ENCODE results near the gene PRKN. TPM values are rescaled to one million over a fixed set of nuclear protein-coding genes. Genes with fewer than 3 reads are reported as not detected.

PRKN gene
- total RNA-seq, 1 donor from 2014 or later, result 2.8 TPM

DNA sequence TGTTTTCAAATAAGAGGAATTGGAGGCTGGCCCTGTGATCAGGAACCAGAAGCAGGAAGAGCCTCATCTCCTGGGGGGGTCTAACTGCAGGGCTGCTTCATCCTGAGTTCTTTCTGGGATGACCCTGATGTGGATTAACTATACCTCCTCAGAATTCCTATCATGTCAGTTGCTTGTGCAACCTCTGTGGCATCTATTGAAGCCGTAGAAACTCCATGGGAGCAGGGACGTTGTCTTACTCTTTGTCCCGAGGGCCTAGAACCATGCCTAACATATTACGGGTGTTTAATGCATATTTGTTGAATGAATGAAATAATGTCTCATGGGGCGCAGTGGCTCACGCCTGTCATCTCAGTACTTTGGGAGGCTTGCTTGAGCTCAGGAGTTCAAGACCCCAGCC, 1343.6 kb downstream of the PRKN start:
- H3K4me1 Mint-ChIP-seq, result peaks cover 7% of the 10 kb centered on the region
- Histone ChIP-seq H3K79me2 (ENCODE audit: low read depth) (no peaks in the 10 kb centered on the region), H4K20me1 (ENCODE audit: low read depth) (no peaks in the 10 kb centered on the region), H3K27me3 (no peaks in the 10 kb centered on the region), H3K9ac (no peak overlapping the region), H3K36me3 (no peaks in the 10 kb centered on the region), H2AFZ (replicated peaks) (no peak overlapping the region), H3K4me2 (no peak overlapping the region), H3K27ac (no peak overlapping the region), H3K4me3 (no peak overlapping the region), H3K4me1 (peaks cover 15% of the 10 kb centered on the region), H3F3A (ENCODE audit: low read depth) (no peaks in the 10 kb centered on the region), H3K9me3 (ENCODE audit: low read depth) (no peaks in the 10 kb centered on the region)
- H3K9me3 Mint-ChIP-seq, result peaks cover 6% of the 10 kb centered on the region
- H3K36me3 Mint-ChIP-seq, result no peaks in the 10 kb centered on the region
- H3K27me3 Mint-ChIP-seq (ENCODE audit: insufficient read depth, low read depth), result no peaks in the 10 kb centered on the region
- no peak overlapping the region for H3K27ac Mint-ChIP-seq
- no peak for TF ChIP-seq EZH2phosphoT487 (IDR thresholded peaks at IDR 0.05)
- no peak for TF ChIP-seq EZH2 (IDR thresholded peaks at IDR 0.05)
- TF ChIP-seq, protein P1, sequence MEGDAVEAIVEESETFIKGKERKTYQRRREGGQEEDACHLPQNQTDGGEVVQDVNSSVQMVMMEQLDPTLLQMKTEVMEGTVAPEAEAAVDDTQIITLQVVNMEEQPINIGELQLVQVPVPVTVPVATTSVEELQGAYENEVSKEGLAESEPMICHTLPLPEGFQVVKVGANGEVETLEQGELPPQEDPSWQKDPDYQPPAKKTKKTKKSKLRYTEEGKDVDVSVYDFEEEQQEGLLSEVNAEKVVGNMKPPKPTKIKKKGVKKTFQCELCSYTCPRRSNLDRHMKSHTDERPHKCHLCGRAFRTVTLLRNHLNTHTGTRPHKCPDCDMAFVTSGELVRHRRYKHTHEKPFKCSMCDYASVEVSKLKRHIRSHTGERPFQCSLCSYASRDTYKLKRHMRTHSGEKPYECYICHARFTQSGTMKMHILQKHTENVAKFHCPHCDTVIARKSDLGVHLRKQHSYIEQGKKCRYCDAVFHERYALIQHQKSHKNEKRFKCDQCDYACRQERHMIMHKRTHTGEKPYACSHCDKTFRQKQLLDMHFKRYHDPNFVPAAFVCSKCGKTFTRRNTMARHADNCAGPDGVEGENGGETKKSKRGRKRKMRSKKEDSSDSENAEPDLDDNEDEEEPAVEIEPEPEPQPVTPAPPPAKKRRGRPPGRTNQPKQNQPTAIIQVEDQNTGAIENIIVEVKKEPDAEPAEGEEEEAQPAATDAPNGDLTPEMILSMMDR (IDR thresholded peaks at IDR 0.05), result no peak
- DNase-seq (ENCODE audit: low spot score), result no peak
- no peak overlapping the region for H3K4me3 Mint-ChIP-seq

DNA sequence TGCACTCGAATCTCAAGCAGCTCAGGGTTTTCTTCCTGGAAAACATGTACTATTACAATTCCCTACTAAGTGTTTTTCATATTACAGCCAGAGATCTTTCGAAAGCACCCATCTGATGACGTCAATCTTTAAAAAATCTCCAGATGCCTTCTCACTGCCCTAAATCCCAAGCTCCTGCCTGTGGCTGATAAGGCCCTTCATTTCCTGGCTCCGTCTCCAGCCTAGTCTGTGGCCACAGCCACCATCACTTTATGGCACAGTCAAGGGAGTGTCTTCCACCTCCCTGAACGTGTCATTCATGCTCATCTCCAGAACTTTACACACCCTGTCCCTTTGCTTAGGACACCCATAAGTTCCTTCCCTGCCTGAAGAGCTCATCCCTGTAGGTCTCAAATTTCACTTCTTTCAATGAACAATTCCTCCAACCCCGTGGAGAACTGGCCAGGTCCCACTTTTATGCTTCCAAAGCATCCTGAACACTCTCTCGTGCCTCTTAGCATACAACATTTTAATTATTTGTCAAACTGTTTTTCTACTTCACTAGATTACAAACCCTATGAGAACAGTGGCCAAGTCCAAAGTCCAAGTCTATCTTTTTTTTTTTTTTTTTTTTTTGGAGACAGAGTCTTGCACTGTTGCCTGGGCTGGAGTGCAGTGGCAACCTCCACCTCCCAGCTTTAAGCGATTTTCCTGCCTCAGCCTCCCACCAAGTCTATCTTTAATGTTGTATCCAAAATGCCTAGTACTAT, 1347.6 kb downstream of the PRKN start:
- Histone ChIP-seq H4K20me1 (ENCODE audit: low read depth) (no peaks in the 10 kb centered on the region), H2AFZ (replicated peaks) (no peak overlapping the region), H3K9ac (no peak overlapping the region), H3F3A (ENCODE audit: low read depth) (no peaks in the 10 kb centered on the region), H3K4me1 (peaks cover 15% of the 10 kb centered on the region), H3K27ac (no peak overlapping the region), H3K9me3 (ENCODE audit: low read depth) (no peaks in the 10 kb centered on the region), H3K27me3 (no peaks in the 10 kb centered on the region), H3K79me2 (ENCODE audit: low read depth) (no peaks in the 10 kb centered on the region), H3K36me3 (no peaks in the 10 kb centered on the region), H3K4me2 (no peak overlapping the region), H3K4me3 (no peak overlapping the region)
- Mint-ChIP-seq H3K36me3 (peaks cover 2% of the 10 kb centered on the region), H3K4me1 (peaks cover 14% of the 10 kb centered on the region), H3K9me3 (peaks cover 8% of the 10 kb centered on the region), H3K4me3 (no peak overlapping the region), H3K27me3 (ENCODE audit: insufficient read depth, low read depth) (no peaks in the 10 kb centered on the region), H3K27ac (no peak overlapping the region)
- no peak for DNase-seq (ENCODE audit: low spot score)
- TF ChIP-seq, protein P1 (IDR thresholded peaks at IDR 0.05), result no peak
- TF ChIP-seq EZH2phosphoT487 (IDR thresholded peaks at IDR 0.05), result no peak
- TF ChIP-seq EZH2 (IDR thresholded peaks at IDR 0.05), result no peak

DNA sequence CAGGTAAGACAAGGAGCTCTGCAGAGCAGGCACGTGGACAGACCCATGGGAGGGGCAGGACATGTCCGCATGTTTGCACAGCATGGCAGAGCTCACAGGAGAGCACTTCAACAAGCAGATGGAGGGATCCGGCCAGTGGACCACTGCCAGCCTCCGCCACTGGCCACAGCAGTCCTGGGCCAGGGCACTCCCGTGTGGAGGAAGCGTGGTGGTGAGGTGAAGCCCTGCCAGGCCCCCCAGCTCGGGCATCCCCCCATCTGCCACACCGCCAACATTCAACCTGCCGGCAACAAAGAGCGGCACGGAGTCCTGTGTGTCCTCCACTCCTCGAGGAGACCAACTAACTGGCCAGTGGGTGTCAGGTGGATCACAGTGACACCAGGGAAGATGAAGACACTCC, 1349.5 kb downstream of the PRKN start:
- H3K27ac ChIP-seq, result no peak overlapping the region
- no peaks in the 10 kb centered on the region for H3K27me3 Mint-ChIP-seq (ENCODE audit: insufficient read depth, low read depth)
- H3K4me1 Mint-ChIP-seq, result peaks cover 9% of the 10 kb centered on the region
- no peaks in the 10 kb centered on the region for H3F3A ChIP-seq (ENCODE audit: low read depth)
- H3K4me3 Mint-ChIP-seq, result no peak overlapping the region
- H3K79me2 ChIP-seq (ENCODE audit: low read depth), result no peaks in the 10 kb centered on the region
- H3K9ac ChIP-seq, result no peak overlapping the region
- TF ChIP-seq EZH2phosphoT487 (IDR thresholded peaks at IDR 0.05) (no peak), EZH2 (IDR thresholded peaks at IDR 0.05) (no peak)
- TF ChIP-seq, protein P1 (IDR thresholded peaks at IDR 0.05), result no peak
- no peak overlapping the region for H3K4me3 ChIP-seq
- peaks cover 2% of the 10 kb centered on the region for H3K36me3 Mint-ChIP-seq
- no peak overlapping the region for H3K27ac Mint-ChIP-seq
- DNase-seq (ENCODE audit: low spot score), result no peak
- H4K20me1 ChIP-seq (ENCODE audit: low read depth), result no peaks in the 10 kb centered on the region
- H3K36me3 ChIP-seq, result no peaks in the 10 kb centered on the region
- H3K4me2 ChIP-seq, result no peak overlapping the region
- H2AFZ ChIP-seq (replicated peaks), result no peak overlapping the region
- H3K27me3 ChIP-seq, result no peaks in the 10 kb centered on the region
- peaks cover 15% of the 10 kb centered on the region for H3K4me1 ChIP-seq
- H3K9me3 Mint-ChIP-seq, result peaks cover 2% of the 10 kb centered on the region
- no peaks in the 10 kb centered on the region for H3K9me3 ChIP-seq (ENCODE audit: low read depth)

Data from neural progenitor cell (in vitro differentiated cells).